Stimulated activated CD8-positive, alpha-beta memory T cell treated with anti-CD3 and anti-CD28 coated beads, Interleukin-15, amount 100 ng/mL, for 4 hours (primary cell): ENCODE results near the gene SLC6A13.

Experiments
- DNase-seq, 2 donors: peaks; one replicate each; pipeline ENCODE4 v3.0.0-alpha.2; 2020; ENCODE audit warnings: low read depth in 2 of 2

Gene SLC6A13

GRCh38 chr12:177980-178828 lies 84.4 kb downstream of the SLC6A13 start:
- no peak for DNase-seq

DNA sequence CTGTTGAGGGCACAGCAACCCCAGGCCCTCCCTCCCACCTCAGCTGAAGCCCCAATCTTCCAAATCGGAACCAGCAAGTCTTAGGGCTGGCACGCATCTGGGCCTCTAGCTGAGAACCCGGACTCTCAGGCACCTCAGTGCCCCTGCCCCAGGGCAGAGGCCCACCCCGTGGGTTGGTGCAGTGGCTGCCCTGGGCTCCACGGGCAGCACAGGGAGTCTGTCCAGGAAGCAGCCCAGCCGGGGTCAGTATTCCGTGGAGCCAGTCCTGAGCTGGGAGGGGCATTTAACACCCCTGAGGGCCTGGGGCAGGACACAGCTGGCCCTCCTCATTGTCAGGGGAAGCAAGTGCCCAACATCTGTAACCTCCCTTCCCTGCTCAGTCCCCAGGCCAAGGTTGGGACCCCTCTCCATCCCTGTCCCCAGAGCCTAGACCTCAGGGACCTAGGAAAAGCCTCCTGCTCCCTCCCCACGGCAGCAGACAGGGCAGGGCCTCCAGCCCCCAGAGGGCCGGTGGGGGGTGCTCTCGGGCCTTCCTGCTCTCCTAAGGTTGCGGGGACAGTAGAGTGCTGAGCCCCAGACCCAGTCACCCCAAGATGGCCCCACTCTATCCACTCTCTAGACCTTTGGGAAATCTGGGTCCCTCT lies 85.2 kb downstream of the SLC6A13 start:
- no peak for DNase-seq

- no peak for DNase-seq
Observed at GRCh38 chr12:176321-177181, 86.1 kb downstream of the SLC6A13 start.

- DNase-seq: no peak
Observed at GRCh38 chr12:175759-176158, 86.9 kb downstream of the SLC6A13 start.

DNA sequence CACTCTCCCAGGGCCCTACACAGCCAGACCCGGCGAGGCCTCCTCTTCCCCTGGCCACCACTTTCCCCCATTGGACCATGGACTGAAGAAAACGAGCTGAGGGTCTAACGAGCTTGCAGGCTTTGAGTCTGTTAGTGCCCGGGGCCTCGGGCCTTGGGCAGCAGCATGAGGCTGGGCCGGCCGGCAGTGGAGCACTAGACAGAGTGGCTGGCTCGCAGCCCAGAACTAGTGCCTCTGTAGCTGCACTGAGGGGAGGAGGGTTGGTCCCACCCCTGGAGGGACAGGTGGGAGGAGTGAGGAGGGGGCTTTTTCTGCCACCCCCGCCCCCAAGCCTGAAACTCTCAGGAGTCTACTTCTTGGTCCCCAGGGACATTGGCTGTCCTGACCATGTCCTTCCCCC lies 87.4 kb downstream of the SLC6A13 start:
- DNase-seq: no peak

DNA sequence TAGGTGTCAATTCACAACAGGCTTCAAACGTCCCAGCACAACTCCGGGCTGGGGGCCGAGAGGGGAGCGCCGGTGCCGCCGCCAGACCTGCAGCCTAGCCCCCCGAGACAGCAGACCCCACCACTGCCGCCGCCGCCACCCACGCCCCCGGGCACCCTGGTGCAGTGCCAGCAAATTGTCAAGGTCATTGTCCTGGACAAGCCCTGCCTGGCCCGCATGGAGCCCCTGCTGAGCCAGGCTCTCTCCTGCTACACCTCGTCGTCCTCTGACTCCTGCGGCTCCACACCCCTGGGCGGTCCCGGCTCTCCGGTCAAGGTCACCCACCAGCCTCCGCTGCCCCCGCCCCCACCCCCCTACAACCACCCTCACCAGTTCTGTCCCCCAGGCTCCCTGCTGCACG lies 88.0 kb downstream of the SLC6A13 start:
- no peak for DNase-seq

DNA sequence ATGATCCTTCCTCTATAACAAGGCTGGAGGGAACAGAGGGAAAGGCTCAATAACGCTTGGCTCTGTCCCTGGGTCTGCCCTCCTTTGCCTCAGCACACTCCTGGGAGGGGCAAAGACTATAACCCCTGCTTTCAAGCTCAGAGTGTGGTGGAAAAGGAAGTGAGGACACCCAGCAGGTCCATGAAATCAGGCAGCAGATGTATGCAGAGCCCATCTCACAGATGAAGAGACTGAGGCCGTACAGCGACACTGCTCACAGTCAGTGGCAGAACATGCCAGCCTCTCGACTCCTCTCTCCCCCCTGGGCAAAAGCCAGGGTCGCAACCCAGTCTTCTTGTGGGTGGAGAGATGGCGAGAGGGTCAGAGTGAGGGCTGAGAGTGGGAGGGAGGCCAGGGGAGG lies 88.5 kb downstream of the SLC6A13 start:
- no peak for DNase-seq

DNA sequence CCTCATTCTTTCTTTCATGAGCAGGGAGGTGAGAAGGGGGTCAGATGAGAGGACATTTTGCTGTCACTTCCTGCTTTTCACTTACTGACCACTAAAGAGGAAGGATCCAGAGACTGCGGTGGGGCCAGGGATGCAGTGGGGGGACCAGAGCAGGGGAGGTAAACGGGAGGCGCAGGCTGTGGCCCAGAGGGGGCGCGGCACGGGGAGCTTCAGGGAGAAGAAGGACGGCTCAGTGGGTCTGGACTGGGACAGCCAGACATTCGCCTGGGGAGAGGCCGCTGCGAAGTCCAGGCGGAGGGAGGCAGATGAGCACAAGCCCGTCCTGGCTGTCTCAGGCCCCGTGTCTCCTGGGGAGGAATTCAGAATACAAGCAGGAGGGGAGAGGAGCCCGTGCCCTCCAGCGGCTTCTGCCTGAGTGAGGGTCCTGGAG lies 89.9 kb downstream of the SLC6A13 start:
- no peak for DNase-seq

DNA sequence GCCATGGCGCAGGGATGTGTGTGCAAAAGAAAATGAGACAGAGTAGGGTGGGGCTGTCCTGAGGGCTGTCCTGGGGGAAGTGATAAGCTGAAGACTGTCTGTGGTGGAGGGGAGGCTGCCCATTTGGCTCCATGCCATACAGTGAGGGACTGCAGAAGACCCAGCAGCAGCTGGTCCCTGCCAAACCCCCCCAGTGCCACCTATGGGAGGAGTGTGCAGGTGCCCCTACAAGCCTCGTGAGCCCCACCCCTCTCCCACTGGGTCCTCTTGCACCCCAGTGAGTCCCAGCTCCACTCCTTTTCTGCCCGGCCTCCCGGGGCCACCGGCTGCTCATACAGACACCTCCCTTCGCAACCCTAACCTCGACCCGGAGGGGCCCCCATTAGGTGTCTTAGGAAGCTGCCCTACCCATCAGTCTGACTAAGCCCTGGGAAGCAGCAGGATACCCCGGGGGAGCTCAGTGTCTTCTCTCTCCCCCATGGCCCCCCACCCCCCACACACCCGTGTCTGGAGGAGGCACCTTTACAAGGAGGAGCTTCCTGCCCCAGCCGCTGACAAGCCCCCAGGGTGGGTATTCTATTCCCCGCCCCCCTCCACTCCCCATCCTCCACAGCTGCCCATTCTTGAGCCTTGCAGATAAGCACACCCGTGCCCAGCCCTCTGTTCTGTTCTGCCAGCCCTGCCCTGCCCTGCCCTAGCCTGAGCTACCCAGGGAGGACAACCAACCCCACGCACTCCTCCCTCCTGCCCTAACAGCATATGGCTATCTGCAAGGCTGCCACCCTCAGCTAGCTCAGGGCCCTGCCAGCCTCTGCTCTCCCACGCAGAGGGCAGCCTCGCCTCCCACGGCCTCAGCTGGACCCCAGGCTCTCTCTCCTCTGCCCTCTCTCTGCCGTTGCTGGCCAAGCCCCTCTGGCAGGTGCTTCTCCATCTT lies 90.6 kb downstream of the SLC6A13 start:
- no peak for DNase-seq

DNA sequence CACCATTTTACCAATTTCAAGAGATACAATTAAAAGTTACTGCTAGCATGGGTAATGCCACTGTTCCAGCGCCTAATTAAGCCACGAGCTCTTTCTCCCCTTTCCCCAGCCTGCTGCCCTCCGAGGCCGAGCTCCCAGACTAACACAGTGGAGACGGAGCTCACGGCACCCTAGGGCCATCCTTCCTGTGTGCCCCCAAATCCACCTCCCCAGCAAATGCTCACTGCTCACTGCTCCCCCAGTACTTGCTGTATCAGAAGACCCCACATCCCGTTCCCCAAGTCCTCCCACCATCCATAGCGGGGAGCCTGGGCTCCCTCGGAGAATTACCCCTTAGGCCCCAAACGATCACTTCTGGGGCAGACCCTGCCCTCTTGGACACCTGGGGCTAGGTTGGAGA lies 91.4 kb downstream of the SLC6A13 start:
- DNase-seq: no peak
